Heart left ventricle (tissue), 16 donors: Measurements from ENCODE around the gene CNTN5. TPM values are rescaled to one million over a fixed set of nuclear protein-coding genes. Genes with fewer than 3 reads are reported as not detected.

ENCODE experiments used
- ATAC-seq, 4 donors: fragments of 200-7000 bp; cut with Tn5 transposase; one replicate each; pipeline ENCODE4 v1.9.1; 2020 to 2022; ENCODE audit warnings: moderate library complexity in 4 of 4, mild to moderate bottlenecking in 3 of 4, moderate number of reproducible peaks in 1 of 4
- DNase-seq, 5 donors: peaks; one replicate each; pipeline ENCODE4 v3.0.0-alpha.2; 2020
- H3K27ac ChIP-seq, 12 donors: fragments of 200-600 bp; sonication (generic) in 4 of 12; one replicate each; pipeline versions ENCODE4 v1.5.0 to v1.8.0; 2016 to 2022; ENCODE audit warnings: mild to moderate bottlenecking in 2 of 12
- H3K27me3 ChIP-seq, 9 donors: fragments of 200-600 bp; sonication (generic) in 2 of 9; one replicate each; pipeline versions ENCODE4 v1.5.1 to v1.8.0; 2016 to 2022; ENCODE audit warnings: mild to moderate bottlenecking in 3 of 9
- H3K36me3 ChIP-seq, 9 donors: fragments of 200-600 bp; sonication (generic) in 2 of 9; one replicate each; pipeline versions ENCODE4 v1.5.0 to v1.8.0; 2018 to 2022; ENCODE audit warnings: mild to moderate bottlenecking in 2 of 9
- H3K4me1 ChIP-seq, 12 donors: fragments of 200-600 bp; sonication (generic) in 4 of 12; one replicate each; pipeline versions ENCODE4 v1.5.0 to v1.8.0; 2016 to 2022; ENCODE audit warnings: mild to moderate bottlenecking in 3 of 12
- H3K4me3 ChIP-seq, 12 donors: fragments of 200-600 bp; sonication (generic) in 4 of 12; one replicate each; pipeline versions ENCODE4 v1.5.0 to v1.8.0; 2017 to 2022; ENCODE audit warnings: mild to moderate bottlenecking in 9 of 12, moderate library complexity in 4 of 12
- H3K9me3 ChIP-seq, 12 donors: fragments of 200-600 bp; sonication (generic) in 4 of 12; one replicate each; pipeline versions ENCODE4 v1.5.0 to v1.8.0; 2016 to 2022; ENCODE audit warnings: mild to moderate bottlenecking in 1 of 12
- POLR2A ChIP-seq, 2 donors: fragments of 450-650 bp; IDR thresholded peaks; one replicate each; pipeline ENCODE4 v1.6.1; 2017; ENCODE audit warnings: antibody characterized with exemption in 2 of 2, mild to moderate bottlenecking in 2 of 2, moderate library complexity in 2 of 2
- WGBS, 4 donors: extraction: QIAGEN DNeasy Blood & Tissue Kit in 2 of 4; methylation state at CpG; one replicate each; pipeline versions ENCODE4 v1.1.5 to v1.1.7; 2013 to 2018; 5-methylcytosine and 5-hydroxymethylcytosine counted together
- intact Hi-C, 10 donors: fragments of 100-400 bp; cut with DNase I; formaldehyde crosslinking; loops; one replicate each; pipeline versions ENCODE4 v1.11.1 to v1.14.2; 2022
- polyA plus RNA-seq, 2 donors: library from polyadenylated mRNA; stranded (reverse); fragments of 200-250 nt; gene quantifications; one replicate each; pipeline ENCODE4 v1.2.3, GENCODE V29; 2013
- total RNA-seq, 9 donors: library from RNA; depleted of rRNA in 2 of 9; stranded (reverse); fragments of >200 nt in 2 of 9; fragmentation: NEBNext Ultra II Directional in 3 of 9; extraction: Animal tissue kit (Norgen Biotek cat#: 25700) in 3 of 9; gene quantifications; one replicate each; pipeline versions ENCODE4 v1.1.0 to v1.2.4, GENCODE V29; 2016 to 2023
- TF ChIP-seq, protein P1 (sequence below), 12 donors: fragments of 200-600 bp; sonication (generic) in 4 of 12; IDR thresholded peaks; one replicate each; pipeline versions ENCODE4 v1.5.0 to v1.8.0; 2018 to 2022; ENCODE audit warnings: antibody characterized with exemption in 12 of 12, mild to moderate bottlenecking in 5 of 12
- donor health status: ischemic (EF 13 %, LVEDD 7.1; RV severe dilation, severe dysfunction).
- donor health status: healthy with polysubstance abuse.
- donor health status: DM: no; HTN: yes; CAD: no.
- donor health status: DM: no; HTN: no; CAD: no.
- donor health status: ischemic (EF 25% LVEDD 6.9; RV normal size, moderate dysfunction).
- donor health status: ischemic (EF 25% LVEDD 5.7; RV mildly dilated, moderate dysfunction).
- donor health status: healthy.
- donor health status: DM: yes; HTN: yes; CAD: no.
- donor health status: ischemic (EF 35%, LVEDD 5.7; RV mildly dilated, moderate dysfunction).
- donor health status: nonischemic (EF 11% LVEDD 7.7; RV severe dilation, severe dysfunction).
- donor health status: DM: yes; HTN: yes; CAD: no.
- donor health status: PGD.
- donor health status: ischemic (EF 29% LVEDD 5.4; RV normal size, mild dysfunction).
- donor health status: nonischemic (EF 23%, LVEDD 6.1; RV moderate dilation, normal function).

CNTN5 gene
- total and polyA plus RNA-seq, 11 donors = 0.11 to 0.16 TPM; not detected in 9

- Histone ChIP-seq H3K27ac (no peak overlapping the region), H3K27me3 (peaks cover 0 to 31% (median 8%) of the 10 kb centered on the region in 9 donors), H3K4me1 (peaks cover 0 to 10% (median 0%) of the 10 kb centered on the region in 12 donors), H3K9me3 (no peaks in the 10 kb centered on the region), H3K36me3 (no peaks in the 10 kb centered on the region), H3K4me3 (no peak overlapping the region)
- DNase-seq (no peak), ATAC-seq (no peak)
- intact Hi-C loops = loop anchor here in 3 of 10 donors (5.0 to 10.0 kb wide), 3 partner anchors 718 to 1567 kb away; no protein-coding TSS in a partner anchor
- 56 to 76% (median 62%) methylated on average over 8 of the region's 8 CpGs for WGBS, 4 donors
- no peak for TF ChIP-seq POLR2A (IDR thresholded peaks at IDR 0.05)
- TF ChIP-seq, protein P1, sequence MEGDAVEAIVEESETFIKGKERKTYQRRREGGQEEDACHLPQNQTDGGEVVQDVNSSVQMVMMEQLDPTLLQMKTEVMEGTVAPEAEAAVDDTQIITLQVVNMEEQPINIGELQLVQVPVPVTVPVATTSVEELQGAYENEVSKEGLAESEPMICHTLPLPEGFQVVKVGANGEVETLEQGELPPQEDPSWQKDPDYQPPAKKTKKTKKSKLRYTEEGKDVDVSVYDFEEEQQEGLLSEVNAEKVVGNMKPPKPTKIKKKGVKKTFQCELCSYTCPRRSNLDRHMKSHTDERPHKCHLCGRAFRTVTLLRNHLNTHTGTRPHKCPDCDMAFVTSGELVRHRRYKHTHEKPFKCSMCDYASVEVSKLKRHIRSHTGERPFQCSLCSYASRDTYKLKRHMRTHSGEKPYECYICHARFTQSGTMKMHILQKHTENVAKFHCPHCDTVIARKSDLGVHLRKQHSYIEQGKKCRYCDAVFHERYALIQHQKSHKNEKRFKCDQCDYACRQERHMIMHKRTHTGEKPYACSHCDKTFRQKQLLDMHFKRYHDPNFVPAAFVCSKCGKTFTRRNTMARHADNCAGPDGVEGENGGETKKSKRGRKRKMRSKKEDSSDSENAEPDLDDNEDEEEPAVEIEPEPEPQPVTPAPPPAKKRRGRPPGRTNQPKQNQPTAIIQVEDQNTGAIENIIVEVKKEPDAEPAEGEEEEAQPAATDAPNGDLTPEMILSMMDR (IDR thresholded peaks at IDR 0.05) = no peak
These were observed 1.1 kb upstream of the CNTN5 start for GRCh38 chr11:99019696-99020095.

DNA sequence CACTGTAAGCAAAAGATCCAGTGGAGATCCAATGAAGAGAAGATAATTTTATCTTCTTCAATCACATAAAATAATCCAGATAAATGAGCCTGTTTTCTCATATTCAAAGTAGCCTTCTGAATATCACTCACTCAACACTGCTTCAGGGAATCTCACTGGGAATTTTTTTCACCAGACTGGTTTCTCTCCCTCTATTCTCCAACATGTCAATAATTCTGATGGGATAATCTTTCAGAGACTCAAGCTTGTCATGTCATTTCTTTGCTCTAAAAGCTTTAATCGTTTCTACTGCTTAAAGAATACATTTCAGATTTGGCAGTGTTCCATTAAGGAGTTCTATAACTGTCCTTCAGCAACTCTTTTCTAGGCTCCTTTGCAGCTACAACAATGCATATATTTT is 16.3 kb downstream of the CNTN5 start:
- intact Hi-C loops = no loop called here
- 64 to 76% (median 68%) methylated on average over 1 of the region's 1 CpG for WGBS, 4 donors
- TF ChIP-seq POLR2A (IDR thresholded peaks at IDR 0.05) = no peak
- TF ChIP-seq, protein P1 (IDR thresholded peaks at IDR 0.05) = no peak

GRCh38 chr11:99063331-99063730 is 42.6 kb downstream of the CNTN5 start:
- Histone ChIP-seq H3K27me3 (no peaks in the 10 kb centered on the region), H3K36me3 (no peaks in the 10 kb centered on the region), H3K9me3 (no peaks in the 10 kb centered on the region), H3K27ac (no peak overlapping the region), H3K4me3 (no peak overlapping the region), H3K4me1 (no peaks in the 10 kb centered on the region)
- WGBS, 4 donors = 86 to 100% (median 92%) methylated on average over 1 of the region's 1 CpG
- no peak for TF ChIP-seq POLR2A (IDR thresholded peaks at IDR 0.05)
- TF ChIP-seq, protein P1 (IDR thresholded peaks at IDR 0.05) = no peak
- DNase-seq (no peak), ATAC-seq (no peak)
- intact Hi-C loops = no loop called here

More for the DNA sequence above, 16.3 kb downstream of the CNTN5 start:
- no peak overlapping the region for H3K27ac ChIP-seq
- no peak overlapping the region for H3K4me3 ChIP-seq
- DNase-seq = no peak
- H3K36me3 ChIP-seq = no peaks in the 10 kb centered on the region
- no peak for ATAC-seq
- no peaks in the 10 kb centered on the region for H3K27me3 ChIP-seq
- no peaks in the 10 kb centered on the region for H3K4me1 ChIP-seq
- peaks cover 0 to 12% (median 0%) of the 10 kb centered on the region in 12 donors for H3K9me3 ChIP-seq

GRCh38 chr11:99065121-99065520 is 44.4 kb downstream of the CNTN5 start:
- H3K9me3 ChIP-seq = no peaks in the 10 kb centered on the region
- H3K36me3 ChIP-seq = no peaks in the 10 kb centered on the region
- TF ChIP-seq POLR2A (IDR thresholded peaks at IDR 0.05) = no peak
- TF ChIP-seq, protein P1 (IDR thresholded peaks at IDR 0.05) = no peak
- ATAC-seq = no peak
- no peak overlapping the region for H3K27ac ChIP-seq
- H3K27me3 ChIP-seq = no peaks in the 10 kb centered on the region
- intact Hi-C loops = no loop called here
- no peak for DNase-seq
- no peaks in the 10 kb centered on the region for H3K4me1 ChIP-seq
- H3K4me3 ChIP-seq = no peak overlapping the region
